ENCODE measurements around the gene PYY.

The PYY gene

DNA sequence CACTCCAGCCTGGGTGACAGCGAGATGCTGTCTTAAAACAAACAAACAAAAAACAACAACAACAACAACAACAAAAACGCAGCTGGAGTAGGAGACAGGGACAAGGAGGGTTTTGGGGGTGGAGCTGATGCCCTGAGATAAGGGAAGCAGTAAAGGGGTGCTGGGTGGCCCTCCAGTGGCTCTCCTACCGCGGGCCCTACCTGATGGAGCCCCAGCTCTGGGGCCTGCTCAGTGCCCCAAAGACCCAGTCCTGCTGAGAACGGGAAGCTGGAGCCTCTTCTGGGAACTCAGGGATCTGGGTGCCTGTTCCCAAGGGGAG, 29.4 kb upstream of the PYY start:
- peaks cover 96% of the 10 kb centered on the region for H3K27me3 ChIP-seq
- H3K4me3 ChIP-seq (ENCODE audit: low read depth in 1 of 2, low read length in 1 of 2), result no peak overlapping the region
- H3K36me3 ChIP-seq, result no peaks in the 10 kb centered on the region
- H3K4me1 ChIP-seq (ENCODE audit: control insufficient read depth in 1 of 2, insufficient read depth in 1 of 2, low read depth in 1 of 2, low read length in 1 of 2), result peaks cover 3 to 5% of the 10 kb centered on the region in 2 experiments
- H3K27ac ChIP-seq, result no peak overlapping the region
- TF ChIP-seq, protein P1, sequence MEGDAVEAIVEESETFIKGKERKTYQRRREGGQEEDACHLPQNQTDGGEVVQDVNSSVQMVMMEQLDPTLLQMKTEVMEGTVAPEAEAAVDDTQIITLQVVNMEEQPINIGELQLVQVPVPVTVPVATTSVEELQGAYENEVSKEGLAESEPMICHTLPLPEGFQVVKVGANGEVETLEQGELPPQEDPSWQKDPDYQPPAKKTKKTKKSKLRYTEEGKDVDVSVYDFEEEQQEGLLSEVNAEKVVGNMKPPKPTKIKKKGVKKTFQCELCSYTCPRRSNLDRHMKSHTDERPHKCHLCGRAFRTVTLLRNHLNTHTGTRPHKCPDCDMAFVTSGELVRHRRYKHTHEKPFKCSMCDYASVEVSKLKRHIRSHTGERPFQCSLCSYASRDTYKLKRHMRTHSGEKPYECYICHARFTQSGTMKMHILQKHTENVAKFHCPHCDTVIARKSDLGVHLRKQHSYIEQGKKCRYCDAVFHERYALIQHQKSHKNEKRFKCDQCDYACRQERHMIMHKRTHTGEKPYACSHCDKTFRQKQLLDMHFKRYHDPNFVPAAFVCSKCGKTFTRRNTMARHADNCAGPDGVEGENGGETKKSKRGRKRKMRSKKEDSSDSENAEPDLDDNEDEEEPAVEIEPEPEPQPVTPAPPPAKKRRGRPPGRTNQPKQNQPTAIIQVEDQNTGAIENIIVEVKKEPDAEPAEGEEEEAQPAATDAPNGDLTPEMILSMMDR (IDR thresholded peaks at IDR 0.05), result no peak
- H3K9me3 ChIP-seq, result no peaks in the 10 kb centered on the region

DNA sequence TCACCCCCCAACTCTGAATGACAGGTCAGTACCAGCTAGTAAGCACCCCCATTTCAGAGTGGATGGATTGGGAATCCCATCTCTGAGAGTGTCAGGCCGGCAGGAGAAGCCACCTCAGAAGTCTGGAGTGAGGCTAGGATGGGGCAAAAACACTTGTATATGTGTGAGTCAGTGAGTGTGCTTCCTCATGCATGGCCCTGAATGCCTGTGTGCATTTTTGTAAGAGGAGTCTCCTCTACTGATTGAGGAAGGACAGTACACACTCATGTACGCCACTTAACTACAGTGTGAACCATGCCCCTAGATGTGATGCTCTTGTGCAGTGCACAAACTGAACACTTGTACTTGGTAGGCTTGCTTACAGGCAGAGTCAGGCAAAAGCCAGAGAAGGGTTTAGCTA, 28.4 kb upstream of the PYY start:
- Histone ChIP-seq H3K4me3 (ENCODE audit: low read depth in 1 of 2, low read length in 1 of 2) (no peak overlapping the region), H3K27me3 (peaks cover 88% of the 10 kb centered on the region), H3K27ac (no peak overlapping the region), H3K4me1 (ENCODE audit: control insufficient read depth in 1 of 2, insufficient read depth in 1 of 2, low read depth in 1 of 2, low read length in 1 of 2) (peaks cover 3 to 5% of the 10 kb centered on the region in 2 experiments), H3K9me3 (no peaks in the 10 kb centered on the region), H3K36me3 (no peaks in the 10 kb centered on the region)
- TF ChIP-seq, protein P1 (IDR thresholded peaks at IDR 0.05), result no peak

DNA sequence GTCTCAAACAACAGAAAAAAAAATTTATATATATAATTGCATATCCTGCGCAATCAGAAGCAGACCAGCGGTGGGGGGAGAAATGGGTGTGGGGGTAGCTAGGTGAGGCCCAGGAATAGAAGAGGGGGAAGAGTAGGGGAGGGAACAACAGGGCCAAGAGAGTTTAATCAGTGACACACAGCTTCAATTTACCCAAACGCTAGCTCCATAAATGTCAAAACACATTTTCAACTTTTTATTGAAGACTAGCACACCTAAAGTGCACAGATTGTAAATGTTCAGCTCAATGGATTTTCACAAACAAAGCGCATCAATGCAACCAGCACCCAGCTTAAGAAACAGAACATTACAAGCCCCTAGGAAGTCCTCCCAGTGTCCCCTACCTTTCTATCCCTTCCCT, 25.9 kb upstream of the PYY start:
- TF ChIP-seq, protein P1 (IDR thresholded peaks at IDR 0.05), result no peak
- peaks cover 3 to 5% of the 10 kb centered on the region in 2 experiments for H3K4me1 ChIP-seq (ENCODE audit: control insufficient read depth in 1 of 2, insufficient read depth in 1 of 2, low read depth in 1 of 2, low read length in 1 of 2)
- no peak overlapping the region for H3K27ac ChIP-seq
- peaks cover 75% of the 10 kb centered on the region for H3K27me3 ChIP-seq
- no peaks in the 10 kb centered on the region for H3K9me3 ChIP-seq
- no peaks in the 10 kb centered on the region for H3K36me3 ChIP-seq
- no peak overlapping the region for H3K4me3 ChIP-seq (ENCODE audit: low read depth in 1 of 2, low read length in 1 of 2)

DNA sequence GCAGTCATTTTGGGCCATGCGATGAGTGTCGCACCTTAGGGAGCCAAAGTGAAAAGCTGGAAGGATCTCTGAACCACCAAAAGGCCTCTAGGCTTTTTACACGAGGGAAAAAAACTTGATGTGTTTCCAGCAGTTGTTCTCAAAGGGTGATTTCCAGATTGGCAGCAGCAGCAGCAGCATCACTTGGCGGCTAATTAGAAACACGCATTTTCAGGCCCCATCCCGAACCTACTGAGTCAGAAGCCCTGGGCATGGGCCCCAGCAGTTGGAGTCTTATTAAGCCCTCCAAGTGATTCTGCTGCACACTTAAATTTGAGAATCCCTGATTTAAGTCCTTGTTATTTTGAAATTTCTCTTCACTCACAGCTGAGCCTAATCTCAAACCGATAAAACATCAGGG, 25.3 kb upstream of the PYY start:
- TF ChIP-seq, protein P1 (IDR thresholded peaks at IDR 0.05), result no peak
- H3K4me3 ChIP-seq (ENCODE audit: low read depth in 1 of 2, low read length in 1 of 2), result no peak overlapping the region
- no peaks in the 10 kb centered on the region for H3K9me3 ChIP-seq
- H3K27ac ChIP-seq, result no peak overlapping the region
- H3K4me1 ChIP-seq (ENCODE audit: control insufficient read depth in 1 of 2, insufficient read depth in 1 of 2, low read depth in 1 of 2, low read length in 1 of 2), result peaks cover 3 to 5% of the 10 kb centered on the region in 2 experiments
- H3K27me3 ChIP-seq, result peaks cover 75% of the 10 kb centered on the region
- no peaks in the 10 kb centered on the region for H3K36me3 ChIP-seq

DNA sequence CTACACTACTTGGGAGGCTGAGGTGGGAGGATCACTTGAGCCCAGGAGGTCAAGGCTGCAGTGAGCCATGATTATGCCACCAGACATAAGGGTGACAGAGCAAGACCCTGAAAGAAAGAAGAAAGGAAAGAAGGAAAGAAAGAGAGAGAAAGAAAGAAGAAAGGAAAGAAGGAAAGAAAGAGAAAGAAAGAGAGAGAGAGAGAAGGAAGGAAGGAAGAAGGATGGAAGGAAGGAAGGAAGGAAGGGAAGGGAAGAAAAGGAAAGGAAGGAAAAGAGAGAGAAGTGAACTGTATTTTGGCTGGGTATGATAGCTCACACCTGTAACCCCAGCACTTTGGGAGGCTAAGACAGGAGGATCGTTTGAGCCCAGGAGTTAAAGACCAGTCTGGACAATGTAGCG, 24.3 kb upstream of the PYY start:
- H3K4me3 ChIP-seq (ENCODE audit: low read depth in 1 of 2, low read length in 1 of 2), result no peak overlapping the region
- H3K36me3 ChIP-seq, result no peaks in the 10 kb centered on the region
- TF ChIP-seq, protein P1 (IDR thresholded peaks at IDR 0.05), result no peak
- no peak overlapping the region for H3K27ac ChIP-seq
- peaks cover 75% of the 10 kb centered on the region for H3K27me3 ChIP-seq
- H3K9me3 ChIP-seq, result no peaks in the 10 kb centered on the region
- H3K4me1 ChIP-seq (ENCODE audit: control insufficient read depth in 1 of 2, insufficient read depth in 1 of 2, low read depth in 1 of 2, low read length in 1 of 2), result no peaks in the 10 kb centered on the region
